Esophagus muscularis mucosa (tissue), 4 donors: ENCODE measurements around the gene TRMT1. TPM values are rescaled to one million over a fixed set of nuclear protein-coding genes. Genes with fewer than 3 reads are reported as not detected.

Source experiments
- DNase-seq: peaks from one replicate; pipeline ENCODE4 v3.0.0-alpha.2; 2017; ENCODE audit errors: extremely low spot score
- H3K27ac ChIP-seq, 4 donors: fragments of 200-600 bp; sonication (generic); replicated peaks in 1 of 4; 1 replicate in 3 of 4; 2 replicates in 1 of 4; pipeline ENCODE4 v1.5.1; 2016 to 2019; ENCODE audit warnings: mild to moderate bottlenecking in 1 of 4
- H3K27me3 ChIP-seq, 4 donors: fragments of 200-600 bp; sonication (generic); one replicate each; pipeline versions ENCODE4 v1.5.1 to v1.6.0; 2016 to 2019
- H3K36me3 ChIP-seq, 4 donors: fragments of 200-600 bp; sonication (generic); one replicate each; pipeline ENCODE4 v1.5.1; 2016 to 2019
- H3K4me1 ChIP-seq, 4 donors: fragments of 200-600 bp; sonication (generic); one replicate each; pipeline ENCODE4 v1.5.1; 2016 to 2019
- H3K4me3 ChIP-seq, 4 donors: fragments of 200-600 bp; sonication (generic); 1 replicate in 2 of 4; 2 replicates in 2 of 4; pipeline ENCODE4 v1.5.1; 2016 to 2019; ENCODE audit warnings: mild to moderate bottlenecking in 4 of 4, moderate library complexity in 1 of 4
- H3K9me3 ChIP-seq, 4 donors: fragments of 200-600 bp; sonication (generic); 1 replicate in 3 of 4; 2 replicates in 1 of 4; pipeline ENCODE4 v1.5.1; 2016 to 2019
- CTCF ChIP-seq, 3 experiments: fragments of 200-600 bp in 2 of 3; fragments of 450-650 bp in 1 of 3; sonication (generic) in 2 of 3; IDR thresholded peaks; one replicate each; pipeline ENCODE4 v1.5.1; 2017 to 2019; ENCODE audit warnings: antibody characterized with exemption in 3 of 3, mild to moderate bottlenecking in 2 of 3, moderate library complexity in 1 of 3
- EP300 ChIP-seq: sonication (generic); formaldehyde crosslinking; IDR thresholded peaks from one replicate; pipeline ENCODE4 v1.6.1; 2017; ENCODE audit warnings: antibody characterized with exemption
- POLR2A ChIP-seq: fragments of 450-650 bp; IDR thresholded peaks from one replicate; pipeline ENCODE4 v1.6.1; 2017; ENCODE audit warnings: antibody characterized with exemption, moderate library complexity, mild to moderate bottlenecking, low read depth
- POLR2AphosphoS5 ChIP-seq, 2 donors: sonication (generic); formaldehyde crosslinking; IDR thresholded peaks; one replicate each; pipeline ENCODE4 v1.6.1; 2017; ENCODE audit warnings: antibody characterized with exemption in 2 of 2
- WGBS: methylation state at CpG from one replicate; pipeline ENCODE4 v1.1.5; 2018; 5-methylcytosine and 5-hydroxymethylcytosine counted together
- intact Hi-C: fragments of 100-400 bp; cut with DNase I; formaldehyde crosslinking; loops from one replicate; pipeline ENCODE4 v1.15.1; 2023
- total RNA-seq, 4 donors: library from RNA; depleted of rRNA; stranded (reverse); fragments of >200 nt; gene quantifications; one replicate each; pipeline versions ENCODE4 v1.1.0 to v1.2.1, GENCODE V29; 2016

The TRMT1 gene
- total RNA-seq, 4 donors from 2014 or later, result 21.4 to 27.6 (median 26.9) TPM

- 80% methylated on average over 29 of the region's 32 CpGs for WGBS
- no peaks in the 10 kb centered on the region for H3K9me3 ChIP-seq
- H3K36me3 ChIP-seq, result peaks cover 16 to 22% (median 21%) of the 10 kb centered on the region in 4 donors
- intact Hi-C loops, result no loop called here
- no peaks in the 10 kb centered on the region for H3K27me3 ChIP-seq
- peaks cover 62 to 96% (median 92%) of the 10 kb centered on the region in 4 donors for H3K4me1 ChIP-seq
- TF ChIP-seq POLR2AphosphoS5 (IDR thresholded peaks at IDR 0.05) (no peak), CTCF (IDR thresholded peaks at IDR 0.05) (no peak), EP300 (no peak), POLR2A (no peak)
- no peak for DNase-seq
- H3K27ac ChIP-seq, result peak overlapping the region; percentile 30 to 98 (median 72)
- no peak overlapping the region for H3K4me3 ChIP-seq
Measured at GRCh38 chr19:13070425-13071140, 46.0 kb downstream of the TRMT1 start.

GRCh38 chr19:13069415-13070359 lies 46.9 kb downstream of the TRMT1 start:
- WGBS, result 56% methylated on average over 7 of the region's 20 CpGs
- intact Hi-C loops, result no loop called here

GRCh38 chr19:13068085-13068846 lies 48.3 kb downstream of the TRMT1 start:
- Histone ChIP-seq H3K27me3 (no peaks in the 10 kb centered on the region), H3K4me3 (no peak overlapping the region), H3K27ac (peak overlapping the region; percentile 30 to 98 (median 72)), H3K4me1 (peaks cover 85 to 100% (median 100%) of the 10 kb centered on the region in 4 donors), H3K9me3 (no peaks in the 10 kb centered on the region), H3K36me3 (peaks cover 0 to 5% (median 4%) of the 10 kb centered on the region in 4 donors)
- WGBS, result 52% methylated on average over 4 of the region's 6 CpGs
- intact Hi-C loops, result no loop called here
- TF ChIP-seq CTCF (IDR thresholded peaks at IDR 0.05) (peak in 1 of 3 experiments; percentile 15), EP300 (no peak)
- DNase-seq, result no peak

More at GRCh38 chr19:13069415-13070359, 46.9 kb downstream of the TRMT1 start:
- TF ChIP-seq POLR2AphosphoS5 (IDR thresholded peaks at IDR 0.05) (no peak), CTCF (IDR thresholded peaks at IDR 0.05) (no peak), POLR2A (no peak), EP300 (no peak)
- Histone ChIP-seq H3K9me3 (no peaks in the 10 kb centered on the region), H3K27ac (peak overlapping the region; percentile 30 to 98 (median 72)), H3K27me3 (no peaks in the 10 kb centered on the region), H3K36me3 (peaks cover 10 to 17% (median 16%) of the 10 kb centered on the region in 4 donors), H3K4me1 (peaks cover 71 to 100% (median 96%) of the 10 kb centered on the region in 4 donors), H3K4me3 (no peak overlapping the region)
- no peak for DNase-seq

GRCh38 chr19:13066933-13067807 lies 49.4 kb downstream of the TRMT1 start:
- intact Hi-C loops, result no loop called here
- no peak for TF ChIP-seq CTCF (IDR thresholded peaks at IDR 0.05)
- Histone ChIP-seq H3K36me3 (no peaks in the 10 kb centered on the region), H3K27me3 (no peaks in the 10 kb centered on the region), H3K4me3 (no peak overlapping the region), H3K27ac (peak overlapping the region; percentile 30 to 98 (median 68)), H3K4me1 (peaks cover 96 to 100% (median 100%) of the 10 kb centered on the region in 4 donors), H3K9me3 (no peaks in the 10 kb centered on the region)
- WGBS, result 62% methylated on average over 15 of the region's 17 CpGs
- DNase-seq, result no peak
